SU-DHL-6 (cell line): ENCODE data around the gene PMF1.

ENCODE experiments used
- H2AFZ ChIP-seq: fragments of 200-600 bp; sonication (generic); 2 replicates; pipeline ENCODE4 v1.6.1; 2014; ENCODE audit warnings: low read depth, mild to moderate bottlenecking, moderate library complexity, mixed read lengths, antibody characterized with exemption, low read length; ENCODE audit not compliant: severe bottlenecking
- H3F3A ChIP-seq: fragments of 200-600 bp; shearing (Covaris generic); 2 replicates; pipeline ENCODE4 v1.6.0; 2016; ENCODE audit warnings: antibody characterized with exemption, mild to moderate bottlenecking; ENCODE audit not compliant: insufficient read depth
- H3K27ac ChIP-seq: fragments of 200-600 bp; sonication (generic); 2 replicates; pipeline ENCODE4 v1.5.1; 2016; ENCODE audit warnings: low read depth, mild to moderate bottlenecking, low read length, moderate library complexity, mixed read lengths
- H3K27me3 ChIP-seq: fragments of 200-600 bp; sonication (generic), shearing (Covaris generic); 2 replicates; pipeline ENCODE4 v1.6.0; 2014; ENCODE audit warnings: mild to moderate bottlenecking, low read length
- H3K36me3 ChIP-seq: fragments of 200-600 bp; sonication (generic); 2 replicates; pipeline ENCODE4 v1.6.1; 2014; ENCODE audit warnings: mild to moderate bottlenecking, low read length, mixed read lengths
- H3K4me2 ChIP-seq: fragments of 300-600, 200-600 bp; shearing (Covaris generic), sonication (generic); 2 replicates; pipeline ENCODE4 v1.6.0; 2014; ENCODE audit warnings: low read length, low read depth, mild to moderate bottlenecking; ENCODE audit not compliant: poor library complexity, severe bottlenecking
- H3K4me3 ChIP-seq: fragments of 200-600 bp; sonication (generic); 2 replicates; pipeline ENCODE4 v1.5.1; 2014; ENCODE audit warnings: antibody characterized with exemption, low read length, mild to moderate bottlenecking, mixed read lengths; ENCODE audit not compliant: insufficient read depth, poor library complexity, severe bottlenecking
- H3K79me2 ChIP-seq: fragments of 200-600 bp; sonication (generic); 2 replicates; pipeline ENCODE4 v1.6.1; 2014; ENCODE audit warnings: mild to moderate bottlenecking, low read length, moderate library complexity; ENCODE audit not compliant: insufficient read depth
- H3K9ac ChIP-seq: fragments of 200-600 bp; sonication (generic); 2 replicates; pipeline ENCODE4 v1.7.0; 2014; ENCODE audit warnings: mild to moderate bottlenecking, low read length
- H3K9me2 ChIP-seq: fragments of 200-600 bp; sonication (generic); replicated peaks from 2 replicates; pipeline ENCODE4 v1.6.1; 2014; ENCODE audit warnings: low read length; ENCODE audit not compliant: insufficient read depth
- H3K9me3 ChIP-seq: fragments of 200-600 bp; sonication (generic); 2 replicates; pipeline ENCODE4 v1.6.1; 2014; ENCODE audit warnings: low read length, mixed read lengths; ENCODE audit not compliant: insufficient read depth
- H4K20me1 ChIP-seq: fragments of 200-600 bp; sonication (generic); 2 replicates; pipeline ENCODE4 v1.6.1; 2014; ENCODE audit warnings: low read depth, mild to moderate bottlenecking, antibody characterized with exemption, low read length, moderate library complexity, mixed read lengths
- EZH2phosphoT487 ChIP-seq: fragments of 200-600 bp; sonication (generic), shearing (Covaris generic); conservative IDR thresholded peaks from 2 replicates; pipeline ENCODE4 v1.6.1; 2018; ENCODE audit warnings: mild to moderate bottlenecking, antibody characterized with exemption, low read length, moderate library complexity, mixed read lengths
- TF ChIP-seq, protein P1 (sequence below): fragments of 200-600 bp; sonication (generic); IDR thresholded peaks from one replicate; pipeline ENCODE4 v1.5.1; 2017; ENCODE audit warnings: antibody characterized with exemption, mild to moderate bottlenecking, low read length, moderate library complexity; ENCODE audit not compliant: insufficient read depth, poor library complexity, severe bottlenecking

PMF1 gene

DNA sequence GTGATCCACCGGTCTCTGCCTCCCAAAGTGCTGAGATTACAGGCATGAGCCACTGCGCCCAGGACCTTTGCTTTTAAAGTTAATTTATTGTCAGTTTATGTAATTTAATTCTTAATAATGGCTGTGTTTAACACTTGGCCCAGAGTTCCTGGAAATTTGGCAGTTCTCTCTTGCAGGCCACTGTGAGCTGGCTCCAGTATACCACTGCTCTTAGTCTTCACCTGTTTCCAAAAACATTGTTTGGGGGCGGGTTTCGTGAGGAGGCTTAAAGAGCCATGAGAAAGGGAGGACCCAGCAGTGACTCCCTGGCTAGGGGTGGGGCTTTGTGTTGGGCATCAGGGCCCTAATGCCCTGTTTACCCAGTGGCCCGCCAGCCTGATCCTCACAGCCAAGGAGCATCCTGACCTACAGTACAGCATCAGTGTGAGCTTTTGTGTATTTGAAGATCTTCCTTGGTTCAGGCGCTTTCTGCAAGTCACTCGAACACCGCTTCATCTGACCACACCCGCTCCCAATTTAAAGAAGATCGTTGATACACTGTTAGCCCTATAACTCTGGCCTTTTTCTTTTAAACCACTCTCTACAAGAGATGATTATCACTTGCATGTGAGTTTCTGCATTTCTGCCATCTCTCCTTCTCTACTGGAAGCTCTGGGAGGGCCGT, 17.1 kb downstream of the PMF1 start:
- H2AFZ ChIP-seq = no peak overlapping the region
- no peaks in the 10 kb centered on the region for H3K9me3 ChIP-seq
- no peak overlapping the region for H3K9ac ChIP-seq
- no peaks in the 10 kb centered on the region for H3K36me3 ChIP-seq
- no peaks in the 10 kb centered on the region for H4K20me1 ChIP-seq
- H3F3A ChIP-seq = no peaks in the 10 kb centered on the region; the same call in 1 of the 2 replicates
- H3K9me2 ChIP-seq = no peaks in the 10 kb centered on the region
- H3K79me2 ChIP-seq = no peaks in the 10 kb centered on the region
- H3K4me3 ChIP-seq = no peak overlapping the region
- TF ChIP-seq, protein P1, sequence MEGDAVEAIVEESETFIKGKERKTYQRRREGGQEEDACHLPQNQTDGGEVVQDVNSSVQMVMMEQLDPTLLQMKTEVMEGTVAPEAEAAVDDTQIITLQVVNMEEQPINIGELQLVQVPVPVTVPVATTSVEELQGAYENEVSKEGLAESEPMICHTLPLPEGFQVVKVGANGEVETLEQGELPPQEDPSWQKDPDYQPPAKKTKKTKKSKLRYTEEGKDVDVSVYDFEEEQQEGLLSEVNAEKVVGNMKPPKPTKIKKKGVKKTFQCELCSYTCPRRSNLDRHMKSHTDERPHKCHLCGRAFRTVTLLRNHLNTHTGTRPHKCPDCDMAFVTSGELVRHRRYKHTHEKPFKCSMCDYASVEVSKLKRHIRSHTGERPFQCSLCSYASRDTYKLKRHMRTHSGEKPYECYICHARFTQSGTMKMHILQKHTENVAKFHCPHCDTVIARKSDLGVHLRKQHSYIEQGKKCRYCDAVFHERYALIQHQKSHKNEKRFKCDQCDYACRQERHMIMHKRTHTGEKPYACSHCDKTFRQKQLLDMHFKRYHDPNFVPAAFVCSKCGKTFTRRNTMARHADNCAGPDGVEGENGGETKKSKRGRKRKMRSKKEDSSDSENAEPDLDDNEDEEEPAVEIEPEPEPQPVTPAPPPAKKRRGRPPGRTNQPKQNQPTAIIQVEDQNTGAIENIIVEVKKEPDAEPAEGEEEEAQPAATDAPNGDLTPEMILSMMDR = no peak
- no peak for TF ChIP-seq EZH2phosphoT487
- H3K27ac ChIP-seq = no peak overlapping the region
- no peak overlapping the region for H3K4me2 ChIP-seq
- no peaks in the 10 kb centered on the region for H3K27me3 ChIP-seq

DNA sequence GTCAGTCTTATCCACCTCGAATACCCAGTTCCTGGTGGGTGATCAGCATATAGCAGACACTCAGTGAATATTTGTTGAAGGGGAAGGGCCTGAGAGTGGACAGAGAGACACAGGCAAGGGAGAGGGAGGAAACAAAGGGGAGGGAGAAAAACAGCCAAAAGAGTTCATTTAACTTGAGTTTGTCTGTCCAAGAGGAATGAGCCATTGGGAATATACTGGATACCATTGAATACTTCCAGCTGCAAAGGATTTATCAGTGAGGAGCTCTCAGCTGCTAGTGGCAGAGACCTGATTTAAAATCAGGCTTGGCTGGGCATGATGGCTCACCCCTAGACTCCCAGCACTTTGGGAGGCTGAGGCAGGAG, 17.6 kb downstream of the PMF1 start:
- Histone ChIP-seq H3K27ac (no peak overlapping the region), H3K27me3 (no peaks in the 10 kb centered on the region), H3F3A (no peaks in the 10 kb centered on the region; the same call in 1 of the 2 replicates), H3K9me2 (no peaks in the 10 kb centered on the region), H3K79me2 (no peaks in the 10 kb centered on the region), H2AFZ (no peak overlapping the region), H4K20me1 (no peaks in the 10 kb centered on the region), H3K4me2 (no peak overlapping the region), H3K36me3 (no peaks in the 10 kb centered on the region), H3K9me3 (no peaks in the 10 kb centered on the region), H3K9ac (no peak overlapping the region), H3K4me3 (no peak overlapping the region)
- TF ChIP-seq, protein P1 = no peak
- no peak for TF ChIP-seq EZH2phosphoT487

DNA sequence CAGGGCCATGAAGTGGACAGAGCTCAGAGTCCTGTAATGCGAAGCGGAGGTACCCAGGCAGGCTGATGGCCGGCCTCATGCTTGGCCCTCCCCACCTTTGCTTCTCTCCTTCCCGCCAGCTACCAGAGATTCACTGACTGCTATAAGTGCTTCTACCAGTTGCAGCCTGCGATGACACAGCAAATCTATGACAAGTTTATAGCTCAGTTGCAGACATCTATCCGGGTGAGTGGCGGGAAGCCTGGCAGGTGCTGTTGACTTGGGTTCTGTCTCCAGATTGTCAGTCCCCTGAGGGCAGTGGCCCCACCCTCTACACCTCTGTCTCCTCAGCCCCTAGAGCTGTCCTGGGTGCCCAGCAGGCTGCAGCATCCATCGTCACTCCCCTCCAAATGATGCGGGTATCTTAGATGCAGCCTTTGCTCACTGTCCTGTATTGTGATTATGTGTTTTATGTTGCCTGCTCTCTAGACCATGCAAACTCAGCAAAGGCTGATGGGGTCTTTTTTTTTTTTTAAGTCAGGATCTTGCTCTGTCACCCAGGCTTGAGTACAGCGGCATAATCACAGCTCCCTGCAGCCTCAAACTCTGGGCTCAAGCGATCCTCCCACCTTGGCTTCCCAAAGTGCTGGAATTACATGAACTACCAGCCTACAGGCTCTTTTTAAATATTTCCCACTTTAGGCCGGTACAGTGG, 19.5 kb downstream of the PMF1 start:
- Histone ChIP-seq H3K36me3 (no peaks in the 10 kb centered on the region), H3K9ac (no peak overlapping the region), H3K27ac (no peak overlapping the region)

More for the DNA sequence above, 19.5 kb downstream of the PMF1 start:
- Histone ChIP-seq H3F3A (no peaks in the 10 kb centered on the region), H3K4me2 (no peak overlapping the region), H3K79me2 (no peaks in the 10 kb centered on the region), H2AFZ (no peak overlapping the region), H4K20me1 (no peaks in the 10 kb centered on the region), H3K4me3 (no peak overlapping the region), H3K27me3 (no peaks in the 10 kb centered on the region), H3K9me3 (no peaks in the 10 kb centered on the region), H3K9me2 (no peaks in the 10 kb centered on the region)
- TF ChIP-seq, protein P1 = no peak
- no peak for TF ChIP-seq EZH2phosphoT487
